ENCODE measurements around the gene ZMAT5. TPM values are rescaled to one million over a fixed set of nuclear protein-coding genes. Genes with fewer than 3 reads are reported as not detected.

Gene ZMAT5
- total RNA-seq, 1 experiment from 2014 or later: 24.2 TPM

GRCh38 chr22:29803190-29803589 is 36.4 kb upstream of the ZMAT5 start:
- DNase-seq (no peak), ATAC-seq (no peak)
- Histone ChIP-seq H3K9me2 (replicated peaks; ENCODE audit: low read length) (no peaks in the 10 kb centered on the region), H3K9me3 (ENCODE audit: low read length) (no peaks in the 10 kb centered on the region), H3K27me3 (ENCODE audit: low read length) (no peaks in the 10 kb centered on the region), H3K79me2 (ENCODE audit: low read length) (no peaks in the 10 kb centered on the region), H3K4me3 (ENCODE audit: low read length) (no peak overlapping the region), H4K20me1 (ENCODE audit: low read length) (no peaks in the 10 kb centered on the region), H3K4me2 (ENCODE audit: low read length) (no peak overlapping the region), H3K4me1 (ENCODE audit: insufficient read depth, low read length) (peaks cover 20% of the 10 kb centered on the region), H3K27ac (ENCODE audit: low read length) (no peak overlapping the region), H3K9ac (ENCODE audit: low read length) (no peak overlapping the region), H3F3A (ENCODE audit: low read length, unreplicated experiment) (no peaks in the 10 kb centered on the region), H3K36me3 (ENCODE audit: low read depth, low read length) (peaks cover 4% of the 10 kb centered on the region; the same call in 1 of the 2 replicates), H2AFZ (ENCODE audit: low read length) (no peak overlapping the region)
- no TSS peak for BruUV-seq (replicated peaks)
- POLR2A ChIA-PET (ENCODE audit: unreplicated experiment): no interaction called here
- CTCF ChIA-PET: no interaction called here
- intact Hi-C loops (cut with micrococcal nuclease): no loop called here
- TF ChIP-seq CTCF (conservative IDR thresholded peaks at IDR 0.05; ENCODE audit: low read depth, low read length) (no peak), EZH2phosphoT487 (IDR thresholded peaks at IDR 0.05; ENCODE audit: borderline replicate concordance, low read length) (no peak), EZH2 (IDR thresholded peaks at IDR 0.05; ENCODE audit: low read length, unreplicated experiment) (no peak)

- Histone ChIP-seq H2AFZ (ENCODE audit: low read length) (no peak overlapping the region), H3K79me2 (ENCODE audit: low read length) (no peaks in the 10 kb centered on the region), H3K36me3 (ENCODE audit: low read depth, low read length) (peaks cover 3% of the 10 kb centered on the region; the same call in 1 of the 2 replicates), H3F3A (ENCODE audit: low read length, unreplicated experiment) (no peaks in the 10 kb centered on the region), H3K4me1 (ENCODE audit: insufficient read depth, low read length) (peaks cover 23% of the 10 kb centered on the region), H3K9me2 (replicated peaks; ENCODE audit: low read length) (no peaks in the 10 kb centered on the region), H3K27ac (ENCODE audit: low read length) (no peak overlapping the region), H4K20me1 (ENCODE audit: low read length) (no peaks in the 10 kb centered on the region), H3K9me3 (ENCODE audit: low read length) (no peaks in the 10 kb centered on the region), H3K4me2 (ENCODE audit: low read length) (no peak overlapping the region), H3K9ac (ENCODE audit: low read length) (no peak overlapping the region), H3K4me3 (ENCODE audit: low read length) (no peak overlapping the region), H3K27me3 (ENCODE audit: low read length) (no peaks in the 10 kb centered on the region)
- no TSS peak for BruUV-seq (replicated peaks)
- CTCF ChIA-PET: no interaction called here
- no peak for ATAC-seq
- POLR2A ChIA-PET (ENCODE audit: unreplicated experiment): no interaction called here
- intact Hi-C loops (cut with micrococcal nuclease): no loop called here
- DNase-seq: no peak
- TF ChIP-seq EZH2phosphoT487 (IDR thresholded peaks at IDR 0.05; ENCODE audit: borderline replicate concordance, low read length) (no peak), CTCF (conservative IDR thresholded peaks at IDR 0.05; ENCODE audit: low read depth, low read length) (no peak), EZH2 (IDR thresholded peaks at IDR 0.05; ENCODE audit: low read length, unreplicated experiment) (no peak)
Observed at GRCh38 chr22:29801796-29802195, 35.0 kb upstream of the ZMAT5 start.

GRCh38 chr22:29801153-29801552 is 34.3 kb upstream of the ZMAT5 start:
- H3K79me2 ChIP-seq (ENCODE audit: low read length): no peaks in the 10 kb centered on the region
- no peak overlapping the region for H3K9ac ChIP-seq (ENCODE audit: low read length)
- no peaks in the 10 kb centered on the region for H3F3A ChIP-seq (ENCODE audit: low read length, unreplicated experiment)
- no peak for DNase-seq
- ChIA-PET POLR2A (ENCODE audit: unreplicated experiment) (no interaction called here), CTCF (no interaction called here)
- TF ChIP-seq CTCF (conservative IDR thresholded peaks at IDR 0.05; ENCODE audit: low read depth, low read length) (no peak), EZH2 (IDR thresholded peaks at IDR 0.05; ENCODE audit: low read length, unreplicated experiment) (no peak)
- H3K9me3 ChIP-seq (ENCODE audit: low read length): no peaks in the 10 kb centered on the region
- H3K27me3 ChIP-seq (ENCODE audit: low read length): no peaks in the 10 kb centered on the region
- H3K4me1 ChIP-seq (ENCODE audit: insufficient read depth, low read length): peaks cover 23% of the 10 kb centered on the region
- no peaks in the 10 kb centered on the region for H4K20me1 ChIP-seq (ENCODE audit: low read length)
- intact Hi-C loops (cut with micrococcal nuclease): no loop called here
- H3K27ac ChIP-seq (ENCODE audit: low read length): no peak overlapping the region
- no peak overlapping the region for H3K4me2 ChIP-seq (ENCODE audit: low read length)
- BruUV-seq (replicated peaks): no TSS peak
- no peaks in the 10 kb centered on the region for H3K9me2 ChIP-seq (replicated peaks; ENCODE audit: low read length)
- H2AFZ ChIP-seq (ENCODE audit: low read length): no peak overlapping the region
- H3K4me3 ChIP-seq (ENCODE audit: low read length): no peak overlapping the region
- H3K36me3 ChIP-seq (ENCODE audit: low read depth, low read length): peaks cover 3% of the 10 kb centered on the region; the same call in 1 of the 2 replicates
- no peak for ATAC-seq

Data from PC-3 (cell line).